Choroid plexus epithelial cell (primary cell): ENCODE data around the gene VTI1A.

Experiments
- DNase-seq: peaks from one replicate; pipeline ENCODE4 v3.0.0-alpha.2; 2010; ENCODE audit warnings: low read depth
- H3K4me3 ChIP-seq: 2 replicates; pipeline ENCODE4 v1.5.1; 2011; ENCODE audit warnings: low read depth, mild to moderate bottlenecking, control low read depth, low read length, moderate library complexity
- TF ChIP-seq, protein P1 (sequence below): conservative IDR thresholded peaks from 2 replicates; pipeline ENCODE4 v1.5.1; 2011; ENCODE audit warnings: low read depth, mild to moderate bottlenecking, control low read depth, inconsistent platforms, low read length, moderate library complexity

Gene VTI1A

DNA sequence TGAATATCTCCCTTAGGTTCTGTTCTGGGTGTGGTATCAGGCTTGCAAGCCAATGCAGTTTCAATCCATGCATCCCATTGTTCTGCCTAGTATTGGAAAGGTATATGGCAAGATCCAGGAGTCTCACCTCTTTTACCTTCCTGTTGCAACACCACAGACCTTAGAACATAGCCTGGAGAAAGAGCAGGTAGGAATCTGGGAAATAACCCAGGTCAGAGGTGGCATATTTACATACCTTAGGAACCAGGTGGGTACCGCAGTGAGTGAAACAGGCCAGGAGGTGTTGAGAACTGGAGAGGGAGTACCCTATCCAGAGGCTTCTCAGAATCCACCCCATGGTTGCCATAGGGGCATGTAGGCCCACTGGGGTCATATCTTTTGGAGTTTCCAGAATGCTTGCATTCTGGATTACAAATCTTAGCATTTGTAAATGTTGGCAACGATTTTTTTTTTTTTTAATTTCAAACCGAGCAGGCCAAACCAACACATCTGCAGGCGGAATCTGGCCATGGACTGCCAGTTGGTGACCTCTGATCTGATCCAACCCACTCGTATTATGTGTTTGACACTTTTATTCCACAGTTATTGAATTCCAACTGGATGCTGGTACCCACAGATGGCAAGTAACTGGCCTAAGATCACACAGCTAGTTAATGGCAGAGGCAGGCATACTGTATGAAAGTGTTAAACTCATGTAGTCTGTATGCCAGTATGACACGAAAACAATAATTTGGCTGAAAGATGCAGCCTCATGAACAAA is 322.8 kb downstream of the VTI1A start:
- TF ChIP-seq, protein P1, sequence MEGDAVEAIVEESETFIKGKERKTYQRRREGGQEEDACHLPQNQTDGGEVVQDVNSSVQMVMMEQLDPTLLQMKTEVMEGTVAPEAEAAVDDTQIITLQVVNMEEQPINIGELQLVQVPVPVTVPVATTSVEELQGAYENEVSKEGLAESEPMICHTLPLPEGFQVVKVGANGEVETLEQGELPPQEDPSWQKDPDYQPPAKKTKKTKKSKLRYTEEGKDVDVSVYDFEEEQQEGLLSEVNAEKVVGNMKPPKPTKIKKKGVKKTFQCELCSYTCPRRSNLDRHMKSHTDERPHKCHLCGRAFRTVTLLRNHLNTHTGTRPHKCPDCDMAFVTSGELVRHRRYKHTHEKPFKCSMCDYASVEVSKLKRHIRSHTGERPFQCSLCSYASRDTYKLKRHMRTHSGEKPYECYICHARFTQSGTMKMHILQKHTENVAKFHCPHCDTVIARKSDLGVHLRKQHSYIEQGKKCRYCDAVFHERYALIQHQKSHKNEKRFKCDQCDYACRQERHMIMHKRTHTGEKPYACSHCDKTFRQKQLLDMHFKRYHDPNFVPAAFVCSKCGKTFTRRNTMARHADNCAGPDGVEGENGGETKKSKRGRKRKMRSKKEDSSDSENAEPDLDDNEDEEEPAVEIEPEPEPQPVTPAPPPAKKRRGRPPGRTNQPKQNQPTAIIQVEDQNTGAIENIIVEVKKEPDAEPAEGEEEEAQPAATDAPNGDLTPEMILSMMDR: no peak
- DNase-seq: no peak
- no peak overlapping the region for H3K4me3 ChIP-seq

DNA sequence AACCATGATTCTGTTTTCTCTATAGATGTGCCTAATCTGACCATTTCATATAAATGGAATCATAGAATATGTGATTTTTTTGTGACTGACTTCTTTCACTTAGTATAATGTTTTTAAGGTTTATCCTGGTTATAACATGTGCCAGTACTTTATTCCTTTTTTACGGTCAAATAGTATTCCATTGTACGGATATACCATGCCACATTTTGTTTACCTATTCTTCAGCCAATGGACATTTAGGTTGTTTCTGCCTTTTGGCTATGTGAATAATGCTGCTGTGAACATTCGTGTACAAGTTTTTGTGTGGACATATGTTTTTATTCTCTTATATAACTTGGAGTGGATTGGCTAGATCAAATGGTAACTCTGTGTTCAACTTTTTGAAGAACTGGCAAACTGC is 324.7 kb downstream of the VTI1A start:
- no peak for DNase-seq
- H3K4me3 ChIP-seq: no peak overlapping the region
- TF ChIP-seq, protein P1: no peak

DNA sequence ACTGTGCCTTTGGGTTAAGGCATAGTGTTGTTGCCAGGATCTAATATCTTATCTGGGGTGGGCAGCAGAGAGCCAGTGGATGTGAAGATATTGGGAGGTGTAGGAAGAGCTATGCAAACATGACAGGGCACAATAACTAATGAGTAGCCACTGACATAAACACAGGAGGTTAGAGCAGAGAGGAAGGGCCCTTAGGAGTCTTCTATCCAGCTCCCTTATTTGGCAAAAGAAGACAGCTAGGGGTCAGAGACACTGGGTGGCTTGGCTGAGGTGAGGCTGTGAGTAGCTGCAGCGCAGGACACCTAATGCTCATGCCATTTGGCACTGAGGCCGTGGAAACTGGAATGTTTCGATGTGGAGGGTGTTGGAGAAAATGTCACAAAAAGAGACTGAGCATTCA is 326.8 kb downstream of the VTI1A start:
- TF ChIP-seq, protein P1: no peak

DNA sequence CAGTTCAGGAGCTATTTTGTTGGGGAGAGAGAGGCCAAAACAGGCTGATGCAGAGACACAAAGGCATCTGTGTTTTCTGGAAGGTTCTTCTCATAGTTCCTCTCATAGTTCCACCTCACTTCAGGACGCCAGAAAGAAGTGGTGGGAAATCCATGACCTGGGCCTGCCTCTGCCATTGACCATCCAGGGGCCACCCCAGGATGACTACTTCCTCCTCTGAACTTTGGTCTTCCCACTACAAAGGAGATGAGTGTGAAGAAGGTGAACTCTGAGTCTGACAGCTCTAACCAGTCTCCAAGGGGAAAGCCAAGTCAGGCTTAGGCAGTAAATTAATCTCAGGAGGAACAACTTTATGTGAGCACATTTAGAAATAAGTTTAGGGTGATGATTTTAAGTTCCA is 327.2 kb downstream of the VTI1A start:
- TF ChIP-seq, protein P1: no peak
- DNase-seq: no peak
- no peak overlapping the region for H3K4me3 ChIP-seq

More for the DNA sequence above, 326.8 kb downstream of the VTI1A start:
- no peak for DNase-seq
- H3K4me3 ChIP-seq: no peak overlapping the region

DNA sequence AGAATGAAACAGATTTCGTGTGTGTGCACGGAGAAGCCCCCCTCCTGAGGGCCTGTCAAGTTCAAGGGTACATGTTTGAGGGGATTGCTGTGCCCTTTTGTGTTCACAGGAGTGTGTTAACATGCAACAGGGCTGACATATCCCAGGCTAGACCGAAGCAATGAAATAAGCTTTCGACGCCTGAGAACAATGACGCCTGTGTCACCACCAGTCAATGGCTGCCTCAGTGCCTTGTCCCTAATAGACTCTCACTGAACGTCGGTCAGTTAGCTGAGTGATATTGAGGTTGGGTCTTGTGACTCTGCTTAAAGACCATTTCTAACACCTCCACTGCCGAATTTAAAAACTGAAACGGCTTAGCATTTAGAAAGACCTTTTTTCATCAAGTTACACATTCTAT is 327.8 kb downstream of the VTI1A start:
- TF ChIP-seq, protein P1: no peak
- H3K4me3 ChIP-seq: no peak overlapping the region
- DNase-seq: no peak

DNA sequence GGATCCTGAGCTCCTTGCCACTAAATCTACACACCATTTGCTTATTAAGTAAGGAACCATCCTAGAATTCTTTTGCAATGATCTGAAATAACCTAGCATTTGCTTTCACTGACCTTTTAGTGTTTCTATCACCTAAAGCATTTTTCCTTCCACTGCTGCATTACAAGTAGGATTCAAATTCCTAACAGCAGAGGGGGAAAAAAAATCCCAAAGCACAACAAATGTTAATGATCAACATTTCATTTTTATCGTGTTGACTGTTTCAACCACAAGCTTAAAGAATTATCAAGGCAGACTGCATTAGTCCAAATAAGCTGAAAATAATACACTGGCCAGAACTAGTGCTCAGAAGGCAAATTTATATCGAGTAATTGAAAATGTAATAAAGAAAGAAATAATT is 328.4 kb downstream of the VTI1A start:
- peak; percentile 55 for DNase-seq
- no peak overlapping the region for H3K4me3 ChIP-seq
- TF ChIP-seq, protein P1: peak; percentile 47
